HG02970 (cell line): ENCODE results near the gene ANTXRL.
"Not testable (repeated sequence)": the region's sequence is repeated elsewhere in the genome, so short reads cannot be mapped to it uniquely, and the experiment has no call there.

Experiments
- ATAC-seq: cut with Tn5 transposase; IDR thresholded peaks from one replicate; pipeline ENCODE4 v1.9.1; 2021; ENCODE audit warnings: mild to moderate bottlenecking, moderate library complexity, moderate number of reproducible peaks; ENCODE audit not compliant: unreplicated experiment, low FRiP score

Gene ANTXRL

DNA sequence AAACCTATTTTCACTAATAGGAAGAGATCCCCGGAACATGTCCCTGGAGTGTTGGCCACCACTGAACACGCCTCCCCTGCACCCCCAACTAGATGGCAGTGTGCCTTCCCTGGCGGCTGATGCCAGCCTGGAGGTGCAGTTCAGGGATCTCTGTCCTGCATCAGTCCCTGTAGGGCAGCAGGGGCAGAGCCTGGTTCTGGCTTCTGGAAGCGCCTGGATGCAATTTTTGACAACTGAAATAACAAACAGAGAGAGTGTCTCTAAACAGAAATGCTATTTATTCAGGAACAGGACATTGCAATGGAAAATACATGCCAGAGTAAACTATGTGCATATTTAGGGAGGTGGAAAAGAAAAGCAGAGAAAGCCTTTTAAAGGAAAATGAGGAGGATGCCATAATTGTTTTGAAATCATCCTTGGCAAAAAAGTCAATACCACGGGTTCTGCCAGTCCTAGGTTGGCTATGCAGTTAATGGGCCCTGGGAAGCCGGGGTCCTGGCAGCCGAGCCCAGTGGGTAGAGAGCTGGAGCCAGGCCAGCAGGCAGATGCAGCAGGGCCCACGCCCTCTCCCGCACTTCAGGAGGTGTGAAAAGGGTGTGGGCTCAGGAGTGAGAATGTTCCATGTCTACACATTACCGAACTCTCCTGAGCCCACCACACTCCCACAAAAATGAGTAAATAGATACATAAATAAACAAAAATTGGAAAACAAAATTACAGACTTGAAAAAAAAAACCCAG lies 18.5 kb downstream of the ANTXRL start:
- no peak for ATAC-seq

DNA sequence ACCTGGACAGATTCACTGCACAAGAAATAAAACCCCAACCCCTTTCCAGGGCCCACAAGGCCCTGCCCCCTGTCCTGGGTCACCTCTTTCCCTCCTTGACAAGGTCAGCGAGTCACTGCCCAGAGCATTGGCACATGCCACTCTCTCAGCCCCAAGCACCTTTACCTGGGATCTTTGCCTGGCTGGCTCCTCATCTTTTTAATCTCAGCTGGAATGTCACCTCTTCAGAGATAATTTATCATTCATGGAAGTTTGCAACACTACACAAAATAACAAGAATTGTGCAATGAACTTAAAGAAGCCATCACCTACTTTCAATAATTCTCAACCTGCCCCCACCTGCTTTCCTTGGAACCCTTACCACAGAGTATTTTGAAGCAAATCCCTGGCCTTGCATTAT lies 19.2 kb downstream of the ANTXRL start:
- ATAC-seq, result no peak

DNA sequence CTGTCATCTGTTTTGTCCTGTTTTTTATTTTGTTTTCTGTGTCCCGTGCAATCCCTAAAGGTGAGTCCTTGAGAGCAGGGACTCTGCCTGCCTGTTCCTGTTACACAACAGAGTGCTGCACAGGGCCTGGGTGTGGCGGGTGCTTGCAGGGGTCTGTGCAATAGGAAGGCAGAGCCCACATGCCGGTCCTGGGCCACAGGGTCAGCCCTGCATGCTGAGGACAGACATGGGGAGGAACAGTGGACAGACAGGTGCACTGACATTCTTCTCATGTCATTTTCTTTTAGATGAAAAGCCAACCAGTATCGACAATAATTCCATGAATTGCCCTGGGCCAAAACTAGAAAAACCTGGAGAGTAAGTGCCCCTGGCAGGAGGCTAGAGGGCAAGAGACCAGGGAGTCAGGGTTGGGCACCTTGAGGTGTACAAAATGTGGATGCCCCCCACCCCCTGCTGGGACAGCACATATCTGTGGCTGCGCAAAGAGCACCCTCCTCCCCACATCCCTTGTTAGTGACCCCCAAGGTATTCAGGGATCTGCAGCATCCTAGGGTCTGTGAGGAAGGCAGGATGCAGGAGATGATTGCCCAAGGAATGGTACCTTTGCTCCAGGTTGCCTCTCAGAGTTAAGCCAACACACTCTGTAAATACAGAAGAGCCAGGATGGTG lies 19.9 kb downstream of the ANTXRL start:
- no peak for ATAC-seq

DNA sequence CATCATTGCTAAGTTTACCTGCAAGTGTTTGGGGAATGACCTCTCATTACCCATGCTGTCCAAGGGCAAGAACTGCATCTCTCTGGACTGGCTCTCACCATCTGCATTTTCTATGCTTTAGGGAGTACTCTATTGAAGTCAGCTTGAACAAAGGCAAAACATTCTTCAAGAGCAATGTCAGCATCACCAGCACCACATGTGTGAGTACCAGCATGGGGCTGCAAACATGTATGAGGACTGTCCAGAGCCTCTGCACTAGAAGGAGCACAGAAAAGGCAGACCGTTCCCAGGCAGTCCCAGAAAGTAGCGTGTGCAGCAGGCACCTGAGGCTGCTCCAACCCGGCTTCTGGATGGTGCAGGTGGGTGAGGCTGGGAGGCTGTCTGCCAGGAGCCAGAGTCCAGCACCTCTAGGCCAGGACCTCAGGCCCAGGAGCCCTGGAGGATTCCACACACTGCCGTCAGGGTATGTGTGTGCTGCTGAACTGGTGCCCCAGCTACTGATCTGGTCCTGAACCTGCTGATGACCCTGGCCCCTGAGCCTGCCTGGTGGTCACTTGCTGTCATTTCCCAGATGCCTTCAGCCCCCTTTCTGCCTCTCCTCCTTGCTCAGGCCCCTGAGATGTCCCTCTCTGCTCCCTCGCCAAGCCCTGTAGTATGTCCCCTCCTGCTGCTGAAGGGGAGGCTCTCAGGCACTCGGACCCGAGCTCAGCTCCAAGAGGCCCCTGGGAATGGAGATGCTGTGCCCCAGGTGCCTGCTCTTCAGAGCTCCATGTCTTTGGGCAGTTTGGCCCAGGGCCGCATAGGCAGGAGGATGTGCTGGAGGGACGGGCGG lies 20.7 kb downstream of the ANTXRL start:
- no peak for ATAC-seq

DNA sequence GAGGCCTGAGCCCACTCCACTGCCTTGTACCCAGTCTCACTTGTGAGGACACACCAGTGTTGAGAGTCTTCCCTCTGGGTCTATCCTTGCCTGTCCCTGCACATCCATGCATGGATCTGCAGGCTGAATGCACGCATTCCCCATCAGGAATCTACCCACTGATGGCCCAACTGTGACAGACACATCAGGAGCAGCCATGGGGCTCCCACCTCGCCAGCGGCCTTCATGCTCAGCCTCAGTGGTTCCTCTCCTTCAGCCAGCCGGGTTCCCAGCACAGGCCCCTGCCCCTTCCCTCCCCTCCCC lies 21.3 kb downstream of the ANTXRL start:
- no peak for ATAC-seq

DNA sequence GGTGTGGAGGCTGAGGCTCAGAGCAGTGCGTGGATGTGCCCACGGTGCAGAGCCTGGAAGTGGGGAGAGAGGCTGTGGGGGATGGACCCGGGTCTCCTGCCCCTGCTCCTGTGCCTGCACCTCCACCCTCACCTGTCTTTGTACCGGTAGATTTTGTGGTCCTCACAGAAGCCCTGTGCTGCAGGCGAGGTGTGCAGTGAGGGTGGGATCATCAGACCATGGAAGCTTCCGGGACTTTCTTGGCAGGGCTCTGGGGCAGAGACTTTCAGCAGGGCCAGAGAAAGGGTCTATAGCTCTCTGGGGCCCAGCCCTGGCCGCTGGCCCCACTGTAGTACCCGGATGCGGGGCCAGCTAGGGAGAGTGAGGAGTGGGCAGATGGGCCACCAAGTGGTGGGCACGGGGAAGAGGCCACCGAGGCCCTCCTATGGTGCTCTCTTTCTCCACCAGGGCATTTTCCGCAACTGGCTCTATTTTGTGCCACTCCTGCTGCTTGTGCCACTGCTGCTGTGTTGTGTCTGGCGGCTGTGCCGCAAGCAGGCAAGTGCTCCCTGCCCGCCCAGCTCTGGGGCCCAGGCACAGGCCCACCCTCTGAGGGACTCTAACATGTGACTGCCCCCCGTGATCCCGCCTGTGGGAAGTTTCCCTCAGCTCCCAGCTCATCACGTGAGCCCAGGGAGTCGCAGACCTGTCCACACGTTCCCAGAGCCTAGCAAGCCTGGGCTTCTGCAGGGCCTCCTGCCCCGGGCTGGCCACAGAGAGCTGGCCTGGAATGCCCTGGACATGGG lies 22.1 kb downstream of the ANTXRL start:
- ATAC-seq, result no peak

DNA sequence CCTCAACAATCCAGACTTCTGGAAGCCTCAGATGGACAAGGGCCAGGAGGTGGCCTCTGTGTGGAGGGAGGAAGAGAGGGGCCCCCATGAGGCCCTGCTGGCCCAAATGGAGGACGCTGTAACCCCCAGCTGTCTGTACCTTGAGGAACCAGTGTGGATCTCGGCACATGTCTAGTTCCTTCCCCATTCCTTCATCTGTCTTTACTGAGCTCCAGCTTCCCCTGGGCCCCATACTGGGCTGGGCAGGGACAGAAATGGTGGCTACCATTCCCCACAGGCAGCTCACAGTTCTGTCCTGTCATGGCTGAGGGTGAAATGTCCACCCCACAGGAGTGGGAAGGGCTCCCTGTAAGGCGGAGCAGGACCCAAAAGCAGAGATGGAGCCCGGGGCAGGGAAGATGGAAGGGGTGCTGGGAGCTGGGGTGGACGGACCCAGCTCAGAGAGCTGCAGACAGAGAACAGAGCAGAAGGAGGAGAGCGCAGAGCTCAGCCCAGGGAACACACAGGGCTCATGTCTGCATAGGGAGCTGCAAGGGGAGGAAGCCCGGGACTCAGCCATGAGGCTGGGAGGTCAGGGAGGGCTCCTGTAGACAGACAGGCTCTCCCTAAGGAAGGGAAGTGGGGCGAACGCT lies 22.8 kb downstream of the ANTXRL start:
- ATAC-seq, result no peak

DNA sequence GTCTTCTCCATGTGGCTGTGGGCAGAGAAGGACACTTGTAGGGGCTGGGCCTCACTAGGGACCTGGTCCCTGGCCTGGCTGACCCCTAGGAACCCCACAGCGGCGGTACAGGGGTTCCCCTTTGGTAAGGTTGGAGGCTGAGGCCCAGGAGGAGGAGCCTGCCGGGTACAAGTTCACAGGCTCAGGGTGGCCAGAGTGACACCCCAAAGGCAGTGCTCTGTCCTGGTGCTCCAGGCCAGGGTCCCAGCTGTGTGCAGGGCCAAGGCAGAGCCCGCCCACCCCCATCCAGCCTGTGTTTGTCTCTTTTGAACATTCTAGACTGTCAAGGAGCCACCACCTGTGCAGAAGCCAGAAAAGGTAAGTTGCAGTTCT lies 23.3 kb downstream of the ANTXRL start:
- no peak for ATAC-seq

DNA sequence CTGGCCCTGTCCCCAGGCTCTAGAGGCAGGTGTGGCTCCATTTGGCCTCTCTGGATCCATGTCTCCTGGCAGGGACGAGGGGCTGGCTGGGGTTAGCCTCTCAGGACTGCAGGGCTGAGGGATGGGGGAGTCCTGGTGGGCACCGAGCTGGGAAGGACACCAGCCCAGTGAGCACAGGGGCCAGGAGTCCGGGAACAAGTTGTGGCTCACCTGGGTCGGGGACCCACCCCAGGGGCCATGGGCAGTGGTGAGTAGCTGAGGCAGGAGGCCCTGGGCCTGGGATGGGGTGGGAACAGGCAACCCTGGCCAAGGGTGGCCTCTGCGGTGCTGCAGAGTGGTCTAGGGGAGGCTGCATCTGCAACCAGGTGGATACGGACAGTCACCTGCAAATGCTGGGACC lies 24.1 kb downstream of the ANTXRL start:
- ATAC-seq, result no peak

DNA sequence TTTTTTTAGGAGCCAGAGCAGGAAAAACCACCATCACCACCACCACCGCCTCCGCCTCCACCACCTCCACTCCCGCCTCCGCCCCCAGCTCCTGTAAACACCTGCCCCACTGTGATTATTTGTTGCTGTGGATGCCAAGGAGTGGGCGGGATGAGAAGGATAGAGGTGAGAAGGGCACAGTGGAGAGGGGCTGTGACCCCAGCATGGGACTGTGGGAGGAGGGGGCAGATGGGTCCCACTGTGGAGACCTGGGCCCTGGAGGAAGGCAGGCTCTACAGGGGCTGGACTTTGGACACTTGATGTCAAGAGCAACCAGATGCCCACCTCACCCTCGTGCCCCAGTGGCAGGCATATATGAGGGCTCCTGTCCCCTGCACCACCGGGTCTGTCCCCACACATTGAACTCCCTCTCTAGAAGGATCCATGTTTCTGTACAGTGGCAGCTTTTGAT lies 24.7 kb downstream of the ANTXRL start:
- no peak for ATAC-seq

DNA sequence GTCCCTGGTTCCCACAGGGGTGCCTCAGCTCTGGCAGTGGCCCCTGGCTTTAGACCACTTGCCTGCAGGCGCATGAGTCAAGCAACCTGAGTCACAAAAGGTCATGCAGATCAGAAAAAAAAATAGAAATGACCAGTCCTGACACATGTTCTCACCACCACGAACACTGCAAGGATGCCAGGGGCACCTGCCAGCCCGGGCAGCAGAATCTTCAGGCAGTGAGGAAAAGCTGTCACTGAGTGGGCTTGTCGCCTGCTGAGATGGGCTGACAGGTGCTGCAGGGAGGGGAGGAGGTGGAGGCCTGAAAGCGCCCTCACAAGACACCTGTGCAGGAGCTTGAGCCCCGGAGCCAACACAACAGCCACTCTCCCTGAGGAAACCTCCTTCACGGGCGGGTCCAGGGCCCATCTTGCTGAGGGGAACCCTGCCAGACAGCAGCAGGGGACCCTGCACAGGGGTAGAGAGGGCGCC lies 25.2 kb downstream of the ANTXRL start:
- not testable (repeated sequence) for ATAC-seq

DNA sequence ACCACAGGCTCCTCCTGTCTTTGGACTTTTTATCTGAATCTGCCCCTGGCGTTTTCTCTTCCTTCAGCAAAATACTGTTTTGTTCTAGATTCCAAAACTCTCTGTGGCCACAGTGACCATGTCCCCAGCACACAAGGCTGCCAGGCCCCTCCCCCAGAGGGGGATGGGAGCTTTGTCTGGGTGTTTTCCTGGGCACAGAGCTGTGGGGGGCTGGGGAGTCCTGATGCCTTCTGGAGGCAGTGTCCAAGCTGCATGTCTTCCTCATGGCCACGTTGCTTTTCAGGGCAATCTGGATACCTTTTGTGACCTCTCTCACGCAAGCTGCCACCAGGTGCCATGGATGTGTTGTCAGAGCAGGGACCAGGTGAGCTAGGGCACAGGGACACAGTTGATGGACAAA lies 26.2 kb downstream of the ANTXRL start:
- no peak for ATAC-seq

DNA sequence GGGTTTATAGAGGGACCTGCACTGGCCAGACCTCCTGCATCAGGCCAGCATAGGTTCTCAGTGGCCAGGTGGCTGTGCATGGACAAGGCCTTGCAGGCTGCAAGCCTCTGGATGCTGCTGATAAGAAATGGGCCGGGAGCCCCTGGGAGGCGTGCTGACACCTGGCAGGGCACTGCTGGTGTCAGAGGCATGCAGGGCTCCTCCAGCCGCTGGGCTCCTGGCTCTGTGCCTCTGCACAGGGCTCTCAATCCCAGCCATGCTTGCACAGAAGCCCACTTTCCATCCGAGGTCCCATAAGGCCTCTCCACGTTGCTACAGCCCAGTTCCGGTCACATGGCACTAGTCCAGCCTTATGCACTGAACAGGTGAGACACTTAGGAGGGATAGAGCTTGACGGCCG lies 27.3 kb downstream of the ANTXRL start:
- no peak for ATAC-seq

DNA sequence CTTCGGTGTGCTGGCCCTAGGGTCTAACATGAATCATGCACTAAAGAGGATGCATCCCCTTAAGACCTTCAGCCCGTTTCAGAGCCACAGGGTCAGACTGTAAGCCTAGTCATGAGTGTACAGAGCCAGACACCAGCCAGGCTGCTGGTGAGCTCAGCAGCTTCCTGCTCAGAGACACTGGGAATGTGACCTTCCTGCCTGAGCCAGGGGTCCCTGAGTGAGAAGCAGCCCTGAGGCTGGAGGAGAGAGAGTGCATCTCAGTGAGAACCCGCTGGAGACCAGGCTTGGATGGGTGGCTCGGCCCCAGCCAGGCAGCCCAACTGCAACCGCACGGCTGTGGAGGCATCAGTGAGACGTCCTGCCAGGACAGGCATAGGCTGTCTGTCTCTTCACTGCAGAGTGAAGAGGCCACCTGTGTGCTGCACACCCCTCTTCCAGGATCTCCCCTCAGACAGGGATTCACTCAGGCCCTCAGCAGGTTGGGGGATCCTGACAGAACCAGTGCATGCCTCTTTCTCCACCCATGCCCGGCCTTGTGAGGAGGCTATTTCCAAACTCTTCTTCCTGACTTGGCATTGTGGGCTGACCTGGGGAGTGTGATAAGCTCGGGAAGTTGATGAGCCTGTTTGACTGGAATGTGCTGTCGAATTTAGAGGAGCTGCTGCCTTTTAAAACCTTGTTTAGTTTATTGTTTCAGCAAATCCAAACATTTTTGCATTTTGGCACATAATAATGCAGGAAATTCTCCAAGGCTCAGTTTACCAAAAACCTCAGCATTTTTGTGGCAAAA lies 28.5 kb downstream of the ANTXRL start:
- ATAC-seq, result not testable (repeated sequence)

DNA sequence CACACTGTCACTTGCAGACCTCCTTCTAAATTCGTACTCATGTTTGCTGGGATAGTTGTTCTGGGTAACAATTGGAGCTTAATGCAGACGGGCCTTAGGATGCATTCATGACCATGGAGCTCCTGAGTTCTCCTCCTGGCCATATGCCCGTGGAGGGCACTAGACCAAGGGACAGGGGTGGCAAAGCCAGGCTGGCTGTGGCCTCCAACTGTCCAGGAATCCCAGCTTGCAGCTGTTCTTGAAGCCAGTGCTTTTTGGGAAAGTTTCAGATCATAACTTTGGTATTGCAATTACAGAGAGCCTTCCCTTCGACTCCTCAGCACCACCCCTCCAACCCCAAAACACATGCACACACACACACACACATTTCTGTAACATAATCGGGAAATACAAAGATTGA lies 30.6 kb downstream of the ANTXRL start:
- ATAC-seq, result no peak

DNA sequence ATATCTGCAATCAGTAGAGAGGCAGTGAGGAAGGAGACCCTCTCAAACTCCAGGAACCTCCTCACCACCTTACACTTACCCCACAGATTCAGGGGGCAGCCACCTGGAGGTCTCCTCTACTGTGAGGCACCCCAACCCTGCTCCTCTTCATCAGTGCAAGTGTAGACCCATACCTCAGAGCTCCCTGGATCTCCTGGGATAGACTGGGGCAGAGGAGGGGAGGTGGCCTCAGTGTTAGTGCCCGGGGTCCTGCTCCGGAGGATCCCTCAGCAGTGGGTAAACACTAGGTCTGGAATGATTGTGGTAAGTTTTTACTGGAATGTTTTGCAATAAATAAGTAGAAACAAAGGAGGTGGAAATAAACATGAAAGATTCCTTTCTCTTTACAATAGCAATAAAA lies 31.1 kb downstream of the ANTXRL start:
- no peak for ATAC-seq

DNA sequence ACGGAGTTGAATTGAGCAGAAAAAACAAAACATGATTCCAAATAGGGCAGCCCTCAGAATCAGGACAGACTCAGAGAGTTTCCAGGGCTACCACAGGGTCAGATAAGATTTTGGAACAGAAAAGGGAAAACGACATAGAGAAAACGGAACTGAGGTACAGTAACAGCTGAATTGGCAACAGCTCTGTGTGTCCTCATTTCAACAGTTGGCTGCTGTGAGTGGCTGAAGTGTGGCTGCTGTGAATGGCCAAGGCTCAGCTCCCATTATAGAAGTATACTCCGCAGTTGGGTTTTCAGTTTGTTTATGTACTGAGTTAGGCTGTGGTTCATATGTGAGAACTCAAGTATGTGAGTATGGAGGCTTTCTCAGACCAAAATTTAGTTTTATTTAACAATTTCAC lies 32.0 kb downstream of the ANTXRL start:
- no peak for ATAC-seq

DNA sequence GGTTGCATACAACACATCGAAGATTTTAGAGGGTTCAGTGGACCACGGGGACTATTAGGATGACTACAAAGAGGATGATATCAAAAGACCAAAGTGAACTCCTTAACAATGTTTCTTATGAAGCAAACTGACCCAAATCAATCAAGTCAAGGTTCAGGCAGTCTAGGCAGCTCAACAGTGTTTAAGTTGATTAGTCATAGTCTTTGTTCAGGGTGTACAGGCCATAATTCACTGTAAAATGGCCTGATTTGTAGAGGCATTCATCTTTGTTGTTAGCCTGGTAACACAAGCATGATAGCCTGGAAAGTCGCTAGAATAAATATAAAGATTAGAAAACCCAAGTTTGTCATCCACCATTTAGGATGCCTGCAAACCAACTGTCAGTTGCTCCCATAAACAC lies 32.6 kb downstream of the ANTXRL start:
- ATAC-seq, result no peak

DNA sequence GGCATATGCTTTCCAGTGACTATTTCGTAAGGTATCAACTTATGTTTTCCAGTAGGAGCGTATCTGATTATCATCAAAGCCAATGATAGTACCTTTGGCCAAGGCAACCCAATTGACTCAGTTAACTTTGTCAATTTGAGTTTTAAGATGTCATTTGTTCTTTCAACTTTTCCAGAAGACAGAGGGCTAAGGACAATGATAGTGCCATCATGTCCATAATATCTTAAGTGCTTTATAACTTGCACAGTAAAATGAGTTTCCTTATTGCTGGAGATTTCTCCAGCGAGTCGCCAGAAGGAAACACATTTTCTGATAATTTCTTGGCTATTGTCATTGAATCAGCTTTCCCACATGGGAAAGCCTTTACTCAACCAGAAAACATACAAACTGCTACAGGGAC lies 35.0 kb downstream of the ANTXRL start:
- no peak for ATAC-seq
